ENCODE results near the gene GMDS. TPM values are rescaled to one million over a fixed set of nuclear protein-coding genes. Genes with fewer than 3 reads are reported as not detected.

Gene GMDS
- total RNA-seq, 1 experiment from 2014 or later = 10.0 TPM

DNA sequence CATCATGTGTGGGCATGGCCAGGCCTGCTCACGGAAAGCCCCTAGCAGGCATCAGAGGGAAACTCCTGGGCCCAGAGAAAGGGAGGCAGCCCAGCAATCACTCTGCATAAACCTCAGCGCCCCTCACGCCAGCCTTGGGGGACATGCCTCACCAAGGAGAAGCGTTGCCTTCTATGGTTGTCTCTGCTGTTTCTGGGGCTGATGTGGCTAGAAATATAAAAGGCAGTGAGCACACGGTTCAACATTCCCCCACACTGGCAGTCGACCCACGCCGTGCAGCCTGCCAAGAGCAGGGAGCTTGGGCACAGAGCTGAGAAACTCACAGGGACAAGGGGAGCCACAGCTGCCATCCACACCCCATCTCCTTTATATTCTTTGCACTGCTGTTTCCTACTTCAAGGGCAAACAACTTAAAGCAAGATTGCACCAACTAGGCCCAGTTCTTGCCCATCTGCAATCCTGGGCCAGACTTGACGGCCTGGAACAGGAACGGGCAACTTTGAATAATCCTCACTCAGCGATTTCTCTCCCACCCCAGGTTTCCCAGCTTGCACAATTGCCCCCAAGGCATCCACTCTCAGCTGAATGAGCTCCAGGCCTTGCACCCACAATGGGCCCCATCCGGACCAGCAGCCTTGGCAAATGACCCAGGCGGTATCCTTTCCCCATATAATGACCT, 671.2 kb downstream of the GMDS start:
- no peak for DNase-seq (ENCODE audit: low read depth)

Data from Daoy (cell line).